Transverse colon (tissue), 4 donors: ENCODE data around the gene DHX57.

Experiments used
- POLR2AphosphoS5 ChIP-seq, 3 donors: sonication (generic); formaldehyde crosslinking; IDR thresholded peaks; one replicate each; pipeline ENCODE4 v1.6.1; 2016; ENCODE audit warnings: antibody characterized with exemption in 3 of 3
- TF ChIP-seq, protein P1 (sequence below), 5 experiments: fragments of 200-600 bp in 3 of 5; fragments of 450-650 bp in 2 of 5; sonication (generic) in 3 of 5; IDR thresholded peaks; 1 replicate in 2 of 5; 2 replicates in 3 of 5; pipeline ENCODE4 v1.5.1; 2016 to 2017; ENCODE audit warnings: antibody characterized with exemption in 5 of 5, inconsistent platforms in 3 of 5, mild to moderate bottlenecking in 2 of 5, moderate library complexity in 1 of 5

GRCh38 chr2:38824906-38825305 is 50.8 kb downstream of the DHX57 start:
- TF ChIP-seq, protein P1, sequence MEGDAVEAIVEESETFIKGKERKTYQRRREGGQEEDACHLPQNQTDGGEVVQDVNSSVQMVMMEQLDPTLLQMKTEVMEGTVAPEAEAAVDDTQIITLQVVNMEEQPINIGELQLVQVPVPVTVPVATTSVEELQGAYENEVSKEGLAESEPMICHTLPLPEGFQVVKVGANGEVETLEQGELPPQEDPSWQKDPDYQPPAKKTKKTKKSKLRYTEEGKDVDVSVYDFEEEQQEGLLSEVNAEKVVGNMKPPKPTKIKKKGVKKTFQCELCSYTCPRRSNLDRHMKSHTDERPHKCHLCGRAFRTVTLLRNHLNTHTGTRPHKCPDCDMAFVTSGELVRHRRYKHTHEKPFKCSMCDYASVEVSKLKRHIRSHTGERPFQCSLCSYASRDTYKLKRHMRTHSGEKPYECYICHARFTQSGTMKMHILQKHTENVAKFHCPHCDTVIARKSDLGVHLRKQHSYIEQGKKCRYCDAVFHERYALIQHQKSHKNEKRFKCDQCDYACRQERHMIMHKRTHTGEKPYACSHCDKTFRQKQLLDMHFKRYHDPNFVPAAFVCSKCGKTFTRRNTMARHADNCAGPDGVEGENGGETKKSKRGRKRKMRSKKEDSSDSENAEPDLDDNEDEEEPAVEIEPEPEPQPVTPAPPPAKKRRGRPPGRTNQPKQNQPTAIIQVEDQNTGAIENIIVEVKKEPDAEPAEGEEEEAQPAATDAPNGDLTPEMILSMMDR (IDR thresholded peaks at IDR 0.05) = no peak
- TF ChIP-seq POLR2AphosphoS5 (IDR thresholded peaks at IDR 0.05) = no peak
